HG03378 (cell line): ENCODE measurements around the gene IL1A.
"Not testable (repeated sequence)": the region's sequence is repeated elsewhere in the genome, so short reads cannot be mapped to it uniquely, and the experiment has no call there.

Experiments
- ATAC-seq: cut with Tn5 transposase; IDR thresholded peaks from one replicate; pipeline ENCODE4 v1.9.1; 2021; ENCODE audit warnings: mild to moderate bottlenecking, moderate library complexity; ENCODE audit not compliant: unreplicated experiment

The IL1A gene, protein sequence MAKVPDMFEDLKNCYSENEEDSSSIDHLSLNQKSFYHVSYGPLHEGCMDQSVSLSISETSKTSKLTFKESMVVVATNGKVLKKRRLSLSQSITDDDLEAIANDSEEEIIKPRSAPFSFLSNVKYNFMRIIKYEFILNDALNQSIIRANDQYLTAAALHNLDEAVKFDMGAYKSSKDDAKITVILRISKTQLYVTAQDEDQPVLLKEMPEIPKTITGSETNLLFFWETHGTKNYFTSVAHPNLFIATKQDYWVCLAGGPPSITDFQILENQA

GRCh38 chr2:112784199-112785189 lies at the start of gene IL1A:
IL1A (minus strand) TSS chr2:112784493; CDS start chr2:112783770, 723 bp downstream.
- no peak for ATAC-seq

- no peak for ATAC-seq
Observed at GRCh38 chr2:112833976-112834375, 49.7 kb upstream of the IL1A start.

- not testable (repeated sequence) for ATAC-seq
Observed at GRCh38 chr2:112833639-112833931, 49.3 kb upstream of the IL1A start.

DNA sequence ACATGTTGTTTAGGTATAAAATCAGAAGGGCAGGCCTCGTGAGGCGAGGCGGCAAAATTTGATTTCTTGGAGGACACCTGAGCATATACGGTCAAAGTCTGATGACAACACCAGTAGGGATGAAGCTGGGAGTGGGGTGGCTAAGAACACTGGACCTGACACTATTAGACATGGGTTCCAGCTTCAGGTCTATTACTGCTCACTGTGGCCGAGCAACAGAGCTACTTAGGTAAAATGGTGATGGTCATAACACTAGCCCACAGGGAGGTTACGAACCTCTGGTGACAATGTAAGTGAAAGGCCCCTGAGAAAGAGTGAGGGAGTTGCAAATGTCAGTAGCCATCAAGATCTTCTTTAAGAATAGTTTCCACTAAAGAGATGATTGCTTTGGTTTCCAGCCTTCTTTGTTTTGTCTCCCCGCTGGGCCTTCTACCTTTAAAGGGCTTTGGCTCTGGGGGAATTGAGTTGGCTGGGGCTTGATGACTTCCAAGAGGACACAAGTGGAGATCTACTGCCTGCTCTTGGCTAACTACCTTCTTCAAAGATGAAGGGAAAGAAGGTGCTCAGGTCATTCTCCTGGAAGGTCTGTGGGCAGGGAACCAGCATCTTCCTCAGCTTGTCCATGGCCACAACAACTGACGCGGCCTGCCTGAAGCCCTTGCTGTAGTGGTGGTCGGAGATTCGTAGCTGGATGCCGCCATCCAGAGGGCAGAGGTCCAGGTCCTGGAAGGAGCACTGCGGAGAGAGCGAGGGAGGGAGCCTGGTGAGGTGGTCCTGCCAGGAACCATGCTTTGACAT lies 48.7 kb upstream of the IL1A start:
- no peak for ATAC-seq

GRCh38 chr2:112831946-112832840 lies 47.9 kb upstream of the IL1A start:
- ATAC-seq: no peak

DNA sequence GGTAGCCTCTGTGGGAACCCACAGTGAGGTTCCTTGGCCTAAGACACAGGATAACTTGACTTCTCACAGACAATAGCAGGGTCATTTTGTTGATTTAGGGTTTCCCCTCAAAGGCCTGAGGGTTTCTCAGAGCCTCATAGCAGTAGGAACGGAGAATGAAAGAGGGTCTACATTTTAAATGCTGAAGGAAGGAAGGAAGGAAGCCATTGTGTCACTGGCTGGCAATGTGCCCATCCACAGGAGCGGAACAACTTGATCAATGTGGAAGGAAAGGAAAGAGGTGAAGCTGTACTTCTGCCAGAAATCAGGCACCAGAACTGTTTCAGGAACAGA lies 47.2 kb upstream of the IL1A start:
- ATAC-seq: no peak

GRCh38 chr2:112830682-112831512 lies 46.6 kb upstream of the IL1A start:
- no peak for ATAC-seq

GRCh38 chr2:112829961-112830681 lies 45.8 kb upstream of the IL1A start:
- no peak for ATAC-seq

GRCh38 chr2:112829101-112829960 lies 45.0 kb upstream of the IL1A start:
- no peak for ATAC-seq

DNA sequence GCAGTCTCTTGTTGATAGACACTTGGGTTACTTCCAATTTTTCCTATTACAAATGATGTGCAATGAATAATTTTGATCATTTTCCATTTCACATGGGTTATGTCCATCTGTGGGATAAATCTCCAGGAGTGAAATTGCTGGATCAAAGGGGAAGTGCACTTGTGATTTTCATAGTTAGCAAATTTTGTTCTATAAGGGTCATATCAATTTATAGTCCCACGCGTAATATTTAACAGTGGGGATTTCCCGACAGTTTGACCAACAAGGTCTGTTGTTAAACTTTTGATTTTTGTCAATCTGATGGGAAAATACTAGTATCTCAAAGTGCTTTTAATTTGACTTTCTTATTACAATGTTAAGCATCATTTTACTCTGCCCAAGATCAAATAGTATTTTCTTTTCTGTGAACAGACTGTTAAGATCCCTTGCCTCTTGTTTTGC lies 44.0 kb upstream of the IL1A start:
- no peak for ATAC-seq

DNA sequence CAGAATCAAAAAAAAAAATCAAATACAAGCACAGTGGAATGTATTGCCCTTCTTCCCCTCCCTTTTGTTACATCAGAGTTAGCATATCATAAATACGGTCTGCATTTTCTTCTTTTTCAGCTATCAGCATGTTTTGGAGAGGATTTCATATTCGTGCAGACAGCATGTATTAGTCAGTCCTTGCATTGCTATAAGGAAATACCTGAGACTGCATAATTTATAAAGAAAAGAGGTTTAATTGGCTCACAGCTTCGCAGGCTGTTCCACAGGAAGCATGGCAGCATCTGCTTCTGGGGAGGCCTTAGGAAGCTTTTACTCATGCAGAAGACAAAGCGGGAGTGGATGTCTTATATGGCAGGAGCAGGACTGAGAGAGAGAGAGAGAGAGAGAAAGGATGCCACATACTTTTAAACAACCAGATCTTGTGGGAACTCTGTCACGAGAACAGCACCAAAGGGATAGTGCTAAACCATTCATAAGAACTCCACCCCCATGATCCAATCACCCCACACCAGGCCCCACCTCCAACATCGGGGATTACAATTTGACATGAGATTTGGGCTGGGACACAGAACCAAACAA lies 43.4 kb upstream of the IL1A start:
- ATAC-seq: no peak

DNA sequence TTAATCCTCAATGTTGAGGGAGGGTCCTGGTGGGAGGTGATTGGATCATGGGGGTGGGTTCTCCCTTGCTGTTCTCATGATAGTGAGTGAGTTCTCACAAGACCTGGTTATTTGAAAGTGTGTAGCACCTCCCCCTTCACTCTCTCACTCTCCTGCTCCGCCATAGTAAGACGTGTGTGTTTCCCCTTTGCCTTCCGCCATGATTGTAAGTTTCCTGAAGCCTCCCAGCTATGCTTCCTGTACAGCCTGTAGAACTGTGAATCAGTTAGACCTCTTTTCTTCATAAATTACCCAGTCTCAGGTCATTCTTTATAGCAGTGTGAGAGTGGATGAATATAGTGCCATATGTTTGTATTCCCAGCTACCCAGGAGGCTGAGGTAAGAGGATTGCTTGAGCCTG lies 42.7 kb upstream of the IL1A start:
- no peak for ATAC-seq

- no peak for ATAC-seq
Observed at GRCh38 chr2:112825706-112826105, 41.4 kb upstream of the IL1A start.

GRCh38 chr2:112824694-112825085 lies 40.4 kb upstream of the IL1A start:
- ATAC-seq: no peak

GRCh38 chr2:112821682-112822081 lies 37.4 kb upstream of the IL1A start:
- no peak for ATAC-seq

DNA sequence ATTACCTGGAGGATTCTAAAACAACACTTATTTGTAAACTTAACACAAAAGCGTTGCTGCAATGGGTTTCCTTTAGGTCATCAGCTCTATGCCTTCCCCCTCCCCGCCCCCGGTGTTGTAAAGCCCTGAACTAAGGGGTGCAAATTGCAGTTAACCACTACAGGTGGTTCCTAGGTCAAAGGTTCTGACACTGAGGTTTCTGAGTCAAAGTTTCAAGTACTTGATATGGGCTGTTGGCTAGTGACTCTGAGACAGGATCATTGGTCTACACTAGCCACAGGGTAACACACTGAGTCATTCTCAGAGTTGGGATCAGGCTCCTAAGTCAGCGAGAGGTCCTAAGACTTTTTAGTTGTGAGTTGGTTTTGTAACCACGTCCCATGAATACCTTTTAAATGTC lies 36.8 kb upstream of the IL1A start:
- ATAC-seq: peak; percentile 87

GRCh38 chr2:112820343-112820742 lies 36.0 kb upstream of the IL1A start:
- no peak for ATAC-seq

GRCh38 chr2:112819081-112819480 lies 34.8 kb upstream of the IL1A start:
- no peak for ATAC-seq
